Transverse colon (tissue), 4 donors: ENCODE measurements around the gene LPIN3. TPM values are rescaled to one million over a fixed set of nuclear protein-coding genes. Genes with fewer than 3 reads are reported as not detected.

ENCODE experiments used
- DNase-seq: peaks from one replicate; pipeline ENCODE4 v3.0.0-alpha.2; 2019
- H3K27ac ChIP-seq, 4 donors: fragments of 200-600 bp; sonication (generic); 2 replicates each; pipeline ENCODE4 v1.5.1; 2016 to 2018; ENCODE audit warnings: inconsistent platforms in 4 of 4
- H3K27me3 ChIP-seq: fragments of 200-600 bp; sonication (generic); 2 replicates; pipeline ENCODE4 v1.5.1; 2017; ENCODE audit warnings: inconsistent platforms
- H3K36me3 ChIP-seq, 4 donors: fragments of 200-600 bp; sonication (generic); 2 replicates each; pipeline ENCODE4 v1.5.1; 2017 to 2019; ENCODE audit warnings: inconsistent platforms in 4 of 4
- H3K4me1 ChIP-seq, 4 donors: fragments of 200-600 bp; sonication (generic); 2 replicates each; pipeline ENCODE4 v1.5.1; 2017 to 2020; ENCODE audit warnings: inconsistent platforms in 4 of 4
- H3K4me3 ChIP-seq, 4 donors: fragments of 200-600 bp; sonication (generic); 1 replicate in 1 of 4; 2 replicates in 3 of 4; pipeline versions ENCODE4 v1.5.1 to v1.6.1; 2017 to 2019; ENCODE audit warnings: inconsistent platforms in 4 of 4
- H3K9me3 ChIP-seq, 2 donors: fragments of 200-600 bp; sonication (generic); 2 replicates each; pipeline ENCODE4 v1.5.1; 2017 to 2019; ENCODE audit warnings: inconsistent platforms in 2 of 2
- EP300 ChIP-seq: sonication (generic); formaldehyde crosslinking; IDR thresholded peaks from one replicate; pipeline ENCODE4 v1.6.1; 2017; ENCODE audit warnings: antibody characterized with exemption, low read depth
- POLR2A ChIP-seq: fragments of 450-650 bp; IDR thresholded peaks from one replicate; pipeline ENCODE4 v1.6.1; 2016; ENCODE audit warnings: antibody characterized with exemption, mild to moderate bottlenecking, moderate library complexity
- POLR2AphosphoS5 ChIP-seq, 3 donors: sonication (generic); formaldehyde crosslinking; IDR thresholded peaks; one replicate each; pipeline ENCODE4 v1.6.1; 2016; ENCODE audit warnings: antibody characterized with exemption in 3 of 3
- WGBS, 2 donors: methylation state at CpG; one replicate each; pipeline ENCODE4 v1.1.5; 2018; ENCODE audit warnings: low coverage in 1 of 2; 5-methylcytosine and 5-hydroxymethylcytosine counted together
- in situ Hi-C, 4 donors: fragments of 200-750 bp; cut with MboI; loops; one replicate each; pipeline versions ENCODE4 v1.15.0 to v1.15.1; 2017; ENCODE audit warnings: low sequenced_read_pairs in 3 of 4, low pct_ligation_motif_present in 1 of 4, low pct_unique_long_range_greater_than_20kb in 1 of 4
- intact Hi-C: fragments of 100-400 bp; cut with DNase I; formaldehyde crosslinking; loops from one replicate; pipeline ENCODE4 v1.15.1; 2023; ENCODE audit warnings: low total_unique reads
- total RNA-seq, 4 donors: library from RNA; depleted of rRNA; stranded (reverse); fragments of >200 nt; gene quantifications; one replicate each; pipeline ENCODE4 v1.1.0, GENCODE V29; 2016
- TF ChIP-seq, protein P1 (sequence below), 5 experiments: fragments of 200-600 bp in 3 of 5; fragments of 450-650 bp in 2 of 5; sonication (generic) in 3 of 5; IDR thresholded peaks; 1 replicate in 2 of 5; 2 replicates in 3 of 5; pipeline ENCODE4 v1.5.1; 2016 to 2017; ENCODE audit warnings: antibody characterized with exemption in 5 of 5, inconsistent platforms in 3 of 5, mild to moderate bottlenecking in 2 of 5, moderate library complexity in 1 of 5

The LPIN3 gene
- total RNA-seq, 4 donors from 2014 or later, result 96.9 to 263 (median 134) TPM

DNA sequence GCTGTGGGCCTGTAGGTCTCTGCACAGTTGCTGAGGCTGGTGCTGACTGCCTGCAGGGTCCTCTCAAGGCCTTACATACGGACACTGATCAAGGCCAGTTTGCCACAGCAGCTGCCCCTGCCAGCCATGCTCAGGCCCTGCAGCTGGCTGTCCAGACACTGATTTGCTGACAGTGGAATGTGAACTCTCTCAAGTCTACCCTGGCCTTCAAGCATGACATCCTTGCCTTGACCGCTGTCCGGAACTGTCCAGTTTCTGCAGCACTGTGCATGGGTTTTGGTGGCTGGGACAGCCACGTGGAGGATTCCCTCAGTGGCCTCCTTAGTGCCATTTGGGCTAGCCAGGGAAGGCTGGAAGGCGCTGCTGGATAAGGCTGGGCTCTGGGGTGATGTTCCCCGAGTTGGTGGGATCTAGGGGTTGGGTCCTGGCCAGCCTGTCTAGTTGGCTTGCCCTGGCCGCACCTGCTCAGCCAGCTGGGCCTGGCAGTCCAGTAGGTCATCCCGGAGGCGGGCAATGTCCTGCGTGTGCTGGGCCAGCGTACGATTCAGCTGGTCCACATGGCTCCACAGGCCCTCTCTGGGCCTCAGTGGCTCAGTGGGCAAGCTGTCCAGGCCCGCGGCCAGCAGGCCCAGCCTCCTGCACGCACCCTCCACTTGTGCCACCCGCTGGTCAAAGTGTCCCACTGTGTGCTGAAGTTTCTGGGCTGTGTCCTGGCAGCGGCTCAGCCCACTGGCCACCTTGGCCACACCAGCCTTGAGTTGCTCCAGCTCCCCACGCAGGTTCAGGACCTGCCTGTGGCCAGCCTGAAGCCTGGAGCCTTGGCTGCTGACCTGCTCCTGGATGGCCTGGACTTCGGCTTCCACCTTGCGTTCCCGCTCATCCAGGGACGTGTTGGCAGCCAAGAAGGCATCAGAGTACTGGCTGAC lies 20.5 kb downstream of the LPIN3 start:
- Histone ChIP-seq H3K4me3 (no peak overlapping the region), H3K9me3 (no peaks in the 10 kb centered on the region), H3K27me3 (peaks cover 25% of the 10 kb centered on the region), H3K4me1 (peaks cover 5 to 6% (median 5%) of the 10 kb centered on the region in 4 donors), H3K27ac (no peak overlapping the region), H3K36me3 (peaks cover 0 to 7% (median 0%) of the 10 kb centered on the region in 4 donors)
- intact Hi-C loops (no loop called here), in situ Hi-C loops (no loop called here)
- TF ChIP-seq POLR2A (no peak), EP300 (no peak), POLR2AphosphoS5 (IDR thresholded peaks at IDR 0.05) (no peak)
- TF ChIP-seq, protein P1, sequence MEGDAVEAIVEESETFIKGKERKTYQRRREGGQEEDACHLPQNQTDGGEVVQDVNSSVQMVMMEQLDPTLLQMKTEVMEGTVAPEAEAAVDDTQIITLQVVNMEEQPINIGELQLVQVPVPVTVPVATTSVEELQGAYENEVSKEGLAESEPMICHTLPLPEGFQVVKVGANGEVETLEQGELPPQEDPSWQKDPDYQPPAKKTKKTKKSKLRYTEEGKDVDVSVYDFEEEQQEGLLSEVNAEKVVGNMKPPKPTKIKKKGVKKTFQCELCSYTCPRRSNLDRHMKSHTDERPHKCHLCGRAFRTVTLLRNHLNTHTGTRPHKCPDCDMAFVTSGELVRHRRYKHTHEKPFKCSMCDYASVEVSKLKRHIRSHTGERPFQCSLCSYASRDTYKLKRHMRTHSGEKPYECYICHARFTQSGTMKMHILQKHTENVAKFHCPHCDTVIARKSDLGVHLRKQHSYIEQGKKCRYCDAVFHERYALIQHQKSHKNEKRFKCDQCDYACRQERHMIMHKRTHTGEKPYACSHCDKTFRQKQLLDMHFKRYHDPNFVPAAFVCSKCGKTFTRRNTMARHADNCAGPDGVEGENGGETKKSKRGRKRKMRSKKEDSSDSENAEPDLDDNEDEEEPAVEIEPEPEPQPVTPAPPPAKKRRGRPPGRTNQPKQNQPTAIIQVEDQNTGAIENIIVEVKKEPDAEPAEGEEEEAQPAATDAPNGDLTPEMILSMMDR (IDR thresholded peaks at IDR 0.05), result no peak
- 83% methylated on average over 20 of the region's 22 CpGs; no CpG with 5 or more reads in 1 of the 2 donors for WGBS, 2 donors
- no peak for DNase-seq

DNA sequence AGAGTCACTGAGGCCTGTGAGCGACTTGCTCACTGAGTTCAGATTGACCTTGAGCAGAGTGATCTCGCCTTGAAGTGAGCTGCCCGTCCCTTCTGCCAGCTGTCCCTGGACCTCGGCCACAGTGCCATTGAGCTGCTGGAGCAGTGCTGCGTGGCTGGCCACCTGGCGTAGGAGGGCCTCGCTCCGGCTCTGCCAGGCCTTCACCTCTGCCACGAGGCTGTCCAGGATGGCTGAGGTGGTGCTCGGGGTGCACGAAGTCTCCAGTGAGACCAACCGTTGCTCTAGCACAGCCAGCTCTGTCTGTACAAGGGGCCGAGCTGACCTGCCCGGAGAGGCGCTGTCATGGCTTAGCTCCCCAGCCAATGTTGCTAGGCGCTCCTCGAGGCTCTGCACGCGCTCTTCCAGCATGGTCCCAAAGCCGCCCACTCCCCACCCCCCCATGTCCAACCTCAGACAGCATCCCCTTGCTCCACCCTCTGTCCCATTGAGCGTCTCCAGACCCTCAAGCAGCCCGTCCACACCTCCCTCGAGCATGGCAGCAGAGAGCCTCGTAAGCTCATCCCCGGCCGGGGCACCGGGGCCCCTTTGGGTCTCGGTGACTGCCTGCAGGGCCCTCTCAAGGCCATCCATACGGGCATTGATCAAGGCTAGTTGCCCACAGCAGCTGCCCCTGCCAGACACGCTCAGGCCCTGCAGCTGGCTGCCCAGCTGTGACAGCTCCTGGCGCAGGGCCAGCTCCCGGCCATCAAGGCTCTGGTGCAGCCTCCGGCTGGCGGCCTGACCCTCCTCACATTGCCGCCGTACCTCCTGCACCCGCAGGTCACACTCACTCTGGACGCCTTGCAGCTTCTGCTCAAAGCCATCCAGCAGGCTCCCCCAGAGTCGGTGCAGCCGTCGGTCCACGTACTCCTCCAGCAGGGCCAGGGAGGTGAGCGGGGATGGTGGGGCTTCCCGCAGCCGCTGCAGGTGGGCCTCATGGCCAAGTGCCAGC lies 21.4 kb downstream of the LPIN3 start:
- H3K27me3 ChIP-seq, result peaks cover 33% of the 10 kb centered on the region
- no peak for DNase-seq
- peaks cover 0 to 7% (median 0%) of the 10 kb centered on the region in 4 donors for H3K36me3 ChIP-seq
- in situ Hi-C loops, result no loop called here
- H3K4me1 ChIP-seq, result peaks cover 5 to 10% (median 9%) of the 10 kb centered on the region in 4 donors
- no peak for TF ChIP-seq EP300
- TF ChIP-seq POLR2AphosphoS5 (IDR thresholded peaks at IDR 0.05), result no peak
- TF ChIP-seq POLR2A, result no peak
- TF ChIP-seq, protein P1 (IDR thresholded peaks at IDR 0.05), result no peak
- intact Hi-C loops, result no loop called here
- WGBS, 2 donors, result 82 to 100% methylated on average over 1 to 43 of the region's 45 CpGs
- H3K27ac ChIP-seq, result no peak overlapping the region
- H3K9me3 ChIP-seq, result no peaks in the 10 kb centered on the region
- no peak overlapping the region for H3K4me3 ChIP-seq

DNA sequence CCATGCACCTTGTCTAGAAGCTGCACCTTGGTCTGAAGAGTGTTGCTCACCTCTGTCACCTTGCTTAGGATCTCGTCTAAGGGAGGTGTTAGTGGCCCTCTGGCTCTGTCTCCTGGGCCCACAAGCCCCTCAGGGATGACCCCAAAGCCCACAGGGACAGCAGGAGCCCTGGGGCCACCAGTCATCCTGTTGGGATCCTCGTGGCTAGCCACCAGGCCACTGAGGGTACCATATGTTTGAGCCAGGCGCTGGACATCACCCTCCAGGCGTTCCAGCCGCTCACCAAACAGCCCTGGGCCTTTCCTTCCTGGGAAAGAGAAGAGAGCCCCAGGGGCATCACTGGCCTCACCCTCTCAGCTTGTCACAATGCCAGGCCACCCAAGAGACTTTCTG lies 22.1 kb downstream of the LPIN3 start:
- H3K27ac ChIP-seq, result no peak overlapping the region
- TF ChIP-seq POLR2A (no peak), EP300 (no peak)
- DNase-seq, result no peak
- in situ Hi-C loops, result no loop called here
- peaks cover 5 to 11% (median 9%) of the 10 kb centered on the region in 4 donors for H3K4me1 ChIP-seq
- peaks cover 0 to under 1% (median 0%) of the 10 kb centered on the region in 4 donors for H3K36me3 ChIP-seq
- H3K27me3 ChIP-seq, result peaks cover 40% of the 10 kb centered on the region
- no peaks in the 10 kb centered on the region for H3K9me3 ChIP-seq
- WGBS, 2 donors, result 78% methylated on average over 5 of the region's 5 CpGs; no CpG with 5 or more reads in 1 of the 2 donors
- no peak overlapping the region for H3K4me3 ChIP-seq
- intact Hi-C loops, result no loop called here

DNA sequence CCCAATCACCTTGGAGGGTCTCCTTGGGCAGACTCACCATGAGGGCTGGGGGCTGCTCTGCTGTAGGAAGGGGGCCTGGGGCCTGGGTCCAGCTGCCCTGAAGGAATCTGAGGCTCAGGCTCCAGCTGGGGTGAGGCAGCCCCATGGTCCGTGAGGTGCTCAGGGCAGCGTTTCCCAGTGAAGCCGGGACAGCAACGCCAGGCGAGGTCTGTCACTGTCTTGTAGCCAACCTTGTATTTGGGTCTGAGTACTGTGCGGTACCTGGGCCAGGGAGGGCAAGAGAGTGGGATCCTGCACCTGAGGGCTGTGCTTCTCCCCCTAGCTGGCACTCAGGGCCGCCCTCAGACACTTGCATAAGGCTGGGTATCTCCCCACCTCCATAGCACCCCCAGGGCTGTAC lies 23.0 kb downstream of the LPIN3 start:
- no peak overlapping the region for H3K27ac ChIP-seq
- H3K4me3 ChIP-seq, result no peak overlapping the region
- TF ChIP-seq EP300 (no peak), POLR2AphosphoS5 (IDR thresholded peaks at IDR 0.05) (no peak), POLR2A (no peak)
- TF ChIP-seq, protein P1 (IDR thresholded peaks at IDR 0.05), result no peak
- H3K27me3 ChIP-seq, result peaks cover 46% of the 10 kb centered on the region
- no peaks in the 10 kb centered on the region for H3K9me3 ChIP-seq
- in situ Hi-C loops, result no loop called here
- no peaks in the 10 kb centered on the region for H3K36me3 ChIP-seq
- no peak for DNase-seq
- 88% methylated on average over 4 of the region's 7 CpGs; no CpG with 5 or more reads in 1 of the 2 donors for WGBS, 2 donors
- peaks cover 5 to 11% (median 9%) of the 10 kb centered on the region in 4 donors for H3K4me1 ChIP-seq
- intact Hi-C loops, result no loop called here
